Endothelial cell (in vitro differentiated cells): ENCODE results near the gene FECH. TPM values are rescaled to one million over a fixed set of nuclear protein-coding genes. Genes with fewer than 3 reads are reported as not detected.
"Not testable (repeated sequence)": the region's sequence is repeated elsewhere in the genome, so short reads cannot be mapped to it uniquely, and the experiment has no call there.

Experiments used
- DNase-seq: peaks from one replicate; pipeline ENCODE4 v3.0.0; 2021; ENCODE audit warnings: low spot score
- H3K27ac Mint-ChIP-seq: one replicate; pipeline ENCODE4 v1.8.0; 2021; ENCODE audit warnings: mixed read lengths, inconsistent platforms; ENCODE audit not compliant: unreplicated experiment
- H3K27me3 Mint-ChIP-seq: one replicate; pipeline ENCODE4 v1.8.0; 2021; ENCODE audit warnings: mild to moderate bottlenecking, moderate library complexity, mixed read lengths, inconsistent platforms; ENCODE audit not compliant: unreplicated experiment
- H3K36me3 Mint-ChIP-seq: one replicate; pipeline ENCODE4 v1.8.0; 2021; ENCODE audit warnings: mild to moderate bottlenecking, low read depth, mixed read lengths, inconsistent platforms; ENCODE audit not compliant: unreplicated experiment
- H3K4me1 Mint-ChIP-seq: one replicate; pipeline ENCODE4 v1.8.0; 2021; ENCODE audit warnings: mild to moderate bottlenecking, mixed read lengths, inconsistent platforms; ENCODE audit not compliant: unreplicated experiment
- H3K4me3 Mint-ChIP-seq: one replicate; pipeline ENCODE4 v1.8.0; 2021; ENCODE audit warnings: mild to moderate bottlenecking, mixed read lengths, inconsistent platforms; ENCODE audit not compliant: unreplicated experiment
- H3K9me3 Mint-ChIP-seq: one replicate; pipeline ENCODE4 v1.8.0; 2021; ENCODE audit warnings: mixed read lengths, inconsistent platforms; ENCODE audit not compliant: unreplicated experiment
- CTCF ChIP-seq: fragments of 200-600 bp; sonication (generic); IDR thresholded peaks from one replicate; pipeline ENCODE4 v1.5.0; 2021; ENCODE audit warnings: antibody characterized with exemption; ENCODE audit not compliant: unreplicated experiment
- total RNA-seq: library from RNA; stranded (reverse); fragmentation: NEBNext Ultra II Directional; extraction: Animal tissue kit (Norgen Biotek cat#: 25700); gene quantifications from one replicate; pipeline ENCODE4 v1.2.1, GENCODE V29; 2021; ENCODE audit not compliant: unreplicated experiment

The FECH gene
- total RNA-seq, 1 donor from 2014 or later: 51.6 TPM

GRCh38 chr18:57619876-57620275 is 33.4 kb upstream of the FECH start:
- Mint-ChIP-seq H3K36me3 (peaks cover 9% of the 10 kb centered on the region), H3K4me1 (peaks cover 5% of the 10 kb centered on the region), H3K9me3 (no peaks in the 10 kb centered on the region), H3K27me3 (peaks cover 6% of the 10 kb centered on the region), H3K27ac (no peak overlapping the region), H3K4me3 (no peak overlapping the region)
- DNase-seq: no peak
- TF ChIP-seq CTCF: no peak

- TF ChIP-seq CTCF: no peak
- H3K4me3 Mint-ChIP-seq: no peak overlapping the region
- H3K9me3 Mint-ChIP-seq: no peaks in the 10 kb centered on the region
- H3K4me1 Mint-ChIP-seq: peaks cover 5% of the 10 kb centered on the region
- H3K36me3 Mint-ChIP-seq: peaks cover 11% of the 10 kb centered on the region
- H3K27ac Mint-ChIP-seq: no peak overlapping the region
- no peak for DNase-seq
- H3K27me3 Mint-ChIP-seq: peaks cover 6% of the 10 kb centered on the region
These were observed 32.4 kb upstream of the FECH start for GRCh38 chr18:57618910-57619309.

- Mint-ChIP-seq H3K27ac (peak overlapping the region; percentile 30), H3K9me3 (no peaks in the 10 kb centered on the region)
- TF ChIP-seq CTCF: no peak
These were observed 17.4 kb upstream of the FECH start for GRCh38 chr18:57603871-57604270.

GRCh38 chr18:57595347-57595746 is 8.8 kb upstream of the FECH start:
- Mint-ChIP-seq H3K36me3 (peaks cover 29% of the 10 kb centered on the region), H3K4me1 (peaks cover 21% of the 10 kb centered on the region), H3K9me3 (no peaks in the 10 kb centered on the region), H3K27ac (peak overlapping the region; percentile 74), H3K4me3 (no peak overlapping the region), H3K27me3 (no peaks in the 10 kb centered on the region)
- DNase-seq: no peak
- TF ChIP-seq CTCF: no peak

More at GRCh38 chr18:57603871-57604270, 17.4 kb upstream of the FECH start:
- no peak overlapping the region for H3K4me3 Mint-ChIP-seq
- no peak for DNase-seq
- H3K4me1 Mint-ChIP-seq: no peaks in the 10 kb centered on the region
- H3K36me3 Mint-ChIP-seq: peaks cover 43% of the 10 kb centered on the region
- H3K27me3 Mint-ChIP-seq: no peaks in the 10 kb centered on the region

GRCh38 chr18:57592716-57593115 is 6.2 kb upstream of the FECH start:
- not testable (repeated sequence) for H3K36me3 Mint-ChIP-seq, H3K9me3 Mint-ChIP-seq, DNase-seq, H3K27me3 Mint-ChIP-seq, H3K27ac Mint-ChIP-seq, H3K4me3 Mint-ChIP-seq
- peaks cover 15% of the 10 kb centered on the region for H3K4me1 Mint-ChIP-seq

GRCh38 chr18:57589161-57589560 is 2.7 kb upstream of the FECH start:
- peaks cover 2% of the 10 kb centered on the region for H3K27me3 Mint-ChIP-seq
- H3K36me3 Mint-ChIP-seq: peaks cover 7% of the 10 kb centered on the region
- TF ChIP-seq CTCF: no peak
- H3K4me3 Mint-ChIP-seq: no peak overlapping the region
- no peak overlapping the region for H3K27ac Mint-ChIP-seq
- H3K9me3 Mint-ChIP-seq: no peaks in the 10 kb centered on the region
- H3K4me1 Mint-ChIP-seq: peaks cover 18% of the 10 kb centered on the region
- DNase-seq: no peak
